ENCODE results near the gene SLC35C1. TPM values are rescaled to one million over a fixed set of nuclear protein-coding genes. Genes with fewer than 3 reads are reported as not detected.

The SLC35C1 gene
- total RNA-seq, 1 donor from 2014 or later, result 17.1 TPM

DNA sequence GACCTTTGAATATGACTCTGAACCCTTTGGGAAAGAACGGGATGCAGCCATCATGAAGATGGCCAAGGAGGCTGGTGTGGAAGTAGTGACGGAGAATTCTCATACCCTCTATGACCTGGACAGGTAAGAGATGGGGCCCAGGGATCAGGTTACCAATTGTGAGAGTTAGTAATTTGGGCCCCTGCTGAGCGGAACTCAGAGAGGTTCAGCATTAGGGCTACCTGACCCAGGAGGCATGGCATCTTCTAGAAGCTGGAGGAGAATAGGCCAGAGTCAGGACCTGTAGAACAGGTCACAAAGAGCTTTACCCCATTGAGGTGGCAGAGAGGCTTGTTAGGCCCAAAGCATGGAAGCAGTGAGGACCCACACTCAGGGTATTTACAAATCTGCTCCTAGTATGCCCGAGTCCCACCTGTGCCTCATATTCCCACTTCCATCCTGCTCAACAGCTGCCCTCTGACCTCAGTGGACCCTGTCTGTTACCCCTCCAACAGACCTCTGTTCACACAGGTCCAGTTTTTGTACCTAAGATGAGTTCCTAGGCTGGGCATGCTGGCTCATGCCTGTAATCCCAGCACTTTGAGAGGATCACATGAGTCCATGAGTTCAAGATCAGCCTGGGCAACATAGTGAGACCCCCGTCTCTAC lies 53.9 kb downstream of the SLC35C1 start:
- no peak overlapping the region for H3K4me3 Mint-ChIP-seq (ENCODE audit: low read depth)
- DNase-seq (ENCODE audit: low spot score), result no peak
- no peaks in the 10 kb centered on the region for H3K27me3 Mint-ChIP-seq (ENCODE audit: low read depth)
- H3K27ac Mint-ChIP-seq, result no peak overlapping the region
- intact Hi-C loops (cut with micrococcal nuclease), result no loop called here
- H3K4me1 Mint-ChIP-seq (ENCODE audit: low read depth), result no peaks in the 10 kb centered on the region
- H3K36me3 Mint-ChIP-seq (ENCODE audit: low read depth), result peaks cover 51% of the 10 kb centered on the region
- no peaks in the 10 kb centered on the region for H3K9me3 Mint-ChIP-seq

DNA sequence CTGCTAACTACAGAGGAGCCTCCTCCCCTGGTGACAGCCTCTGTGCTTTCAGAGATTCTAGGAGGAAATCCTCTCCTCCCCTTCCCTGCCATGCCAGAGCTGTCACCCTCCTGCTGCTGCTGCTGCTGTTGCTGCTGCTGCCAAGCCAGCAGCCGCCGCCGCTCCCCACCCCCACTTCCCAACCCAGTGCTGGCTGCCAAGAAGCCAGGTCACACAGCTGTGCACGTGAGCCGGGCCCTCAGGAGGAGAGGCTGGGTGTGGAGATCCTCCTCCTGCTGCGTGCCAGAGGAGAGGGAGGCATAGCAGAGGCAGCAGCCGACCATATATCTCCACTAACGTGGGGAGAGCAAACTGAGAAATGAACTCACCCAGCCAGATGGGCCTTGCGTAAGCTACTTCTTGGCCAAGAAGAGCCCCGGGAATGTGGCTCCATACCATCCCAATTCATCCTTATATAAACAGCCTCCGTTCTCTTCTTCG lies 54.8 kb downstream of the SLC35C1 start:
- intact Hi-C loops (cut with micrococcal nuclease), result no loop called here
- no peaks in the 10 kb centered on the region for H3K4me1 Mint-ChIP-seq (ENCODE audit: low read depth)
- no peaks in the 10 kb centered on the region for H3K9me3 Mint-ChIP-seq
- H3K36me3 Mint-ChIP-seq (ENCODE audit: low read depth), result peaks cover 51% of the 10 kb centered on the region
- no peaks in the 10 kb centered on the region for H3K27me3 Mint-ChIP-seq (ENCODE audit: low read depth)
- H3K27ac Mint-ChIP-seq, result no peak overlapping the region
- no peak for DNase-seq (ENCODE audit: low spot score)
- no peak overlapping the region for H3K4me3 Mint-ChIP-seq (ENCODE audit: low read depth)

DNA sequence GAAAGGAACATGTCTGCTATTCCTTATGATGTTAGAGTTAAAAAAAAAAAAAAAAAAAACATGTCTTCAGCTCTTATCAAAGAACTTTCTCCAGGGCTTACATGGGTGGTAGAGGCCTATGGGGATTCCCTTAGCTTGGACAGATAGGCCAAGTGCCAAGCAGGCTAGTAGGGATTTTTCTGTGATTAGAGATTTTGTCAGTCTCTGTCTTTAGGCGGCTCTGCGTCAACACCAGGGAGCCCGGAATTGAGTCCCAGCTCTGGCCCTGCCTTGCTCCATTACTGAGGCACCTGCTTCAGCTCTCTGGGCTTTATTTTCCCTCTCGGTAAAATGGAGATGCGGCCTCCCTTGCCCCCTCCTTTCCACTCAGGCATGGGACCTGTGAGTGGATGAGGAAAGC lies 55.4 kb downstream of the SLC35C1 start:
- Mint-ChIP-seq H3K4me3 (ENCODE audit: low read depth) (no peak overlapping the region), H3K4me1 (ENCODE audit: low read depth) (no peaks in the 10 kb centered on the region)

DNA sequence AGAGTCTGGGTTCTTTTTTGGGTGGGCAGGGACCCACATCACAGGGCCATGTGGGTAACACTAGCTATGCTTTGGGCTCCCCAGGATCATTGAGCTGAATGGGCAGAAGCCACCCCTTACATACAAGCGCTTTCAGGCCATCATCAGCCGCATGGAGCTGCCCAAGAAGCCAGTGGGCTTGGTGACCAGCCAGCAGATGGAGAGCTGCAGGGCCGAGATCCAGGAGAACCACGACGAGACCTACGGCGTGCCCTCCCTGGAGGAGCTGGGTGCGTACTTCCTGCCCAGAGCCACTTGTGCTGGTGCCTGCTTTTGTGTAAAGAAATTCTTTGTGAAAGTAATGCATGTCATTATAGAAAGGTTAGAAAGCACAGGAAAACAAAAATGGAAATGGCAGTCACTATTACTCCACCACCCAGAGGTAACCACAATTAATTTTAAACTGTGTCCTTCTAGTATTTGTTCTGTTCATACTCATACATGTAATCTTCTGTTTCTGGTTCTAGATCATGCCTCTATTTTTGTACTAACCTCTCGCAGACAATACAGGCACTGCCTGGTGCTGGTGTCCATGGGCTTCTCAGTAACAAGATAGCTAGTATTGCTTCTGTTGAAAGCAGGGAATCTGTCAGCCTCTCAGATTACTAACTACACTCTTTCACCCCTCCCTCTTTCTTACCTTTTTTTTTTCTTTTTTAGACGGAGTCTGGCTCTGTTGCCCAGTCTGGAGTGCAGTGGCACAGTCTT lies 56.0 kb downstream of the SLC35C1 start:
- H3K4me3 Mint-ChIP-seq (ENCODE audit: low read depth), result no peak overlapping the region
- H3K36me3 Mint-ChIP-seq (ENCODE audit: low read depth), result peaks cover 54% of the 10 kb centered on the region

More for the DNA sequence above, 55.4 kb downstream of the SLC35C1 start:
- H3K9me3 Mint-ChIP-seq, result no peaks in the 10 kb centered on the region
- intact Hi-C loops (cut with micrococcal nuclease), result no loop called here
- peaks cover 51% of the 10 kb centered on the region for H3K36me3 Mint-ChIP-seq (ENCODE audit: low read depth)
- no peak overlapping the region for H3K27ac Mint-ChIP-seq
- DNase-seq (ENCODE audit: low spot score), result no peak
- no peaks in the 10 kb centered on the region for H3K27me3 Mint-ChIP-seq (ENCODE audit: low read depth)

More for the DNA sequence above, 56.0 kb downstream of the SLC35C1 start:
- intact Hi-C loops (cut with micrococcal nuclease), result no loop called here
- Mint-ChIP-seq H3K27me3 (ENCODE audit: low read depth) (no peaks in the 10 kb centered on the region), H3K27ac (no peak overlapping the region), H3K9me3 (no peaks in the 10 kb centered on the region), H3K4me1 (ENCODE audit: low read depth) (no peaks in the 10 kb centered on the region)
- DNase-seq (ENCODE audit: low spot score), result no peak

Other genes starting within 250 kb of the SLC35C1 start
- 0.34 and 0.51 TPM in 2 replicates for gene CHST1, start 139.5 kb upstream of the SLC35C1 start, total RNA-seq
- gene CRY2, start 42.3 kb downstream of the SLC35C1 start, total RNA-seq, result 21.5 and 24.0 TPM in 2 replicates
- gene MAPK8IP1, start 80.5 kb downstream of the SLC35C1 start, total RNA-seq, result 0.46 and 0.66 TPM in 2 replicates
- gene FREY1, start 102.1 kb downstream of the SLC35C1 start, total RNA-seq, result 1.4 and 1.7 TPM in 2 replicates
- gene PEX16, start 112.7 kb downstream of the SLC35C1 start, total RNA-seq, result 30.8 and 38.5 TPM in 2 replicates
- gene LARGE2, start 117.5 kb downstream of the SLC35C1 start, total RNA-seq, result 0.07 and 0.30 TPM in 2 replicates